HepG2 (cell line): ENCODE measurements around the gene AP3B1.

Source experiments
- CHD4 ChIP-seq: fragments of 200-600 bp; sonication (generic); IDR thresholded peaks from 2 replicates; pipeline ENCODE4 v1.7.0; 2017; ENCODE audit warnings: mild to moderate bottlenecking, low read length, borderline replicate concordance
- NFYB ChIP-seq: sonication (generic); formaldehyde crosslinking; IDR thresholded peaks from 2 replicates; pipeline ENCODE4 v1.4.0; 2020; ENCODE audit warnings: missing genetic modification reagents
- ZFP91 ChIP-seq: sonication (generic); formaldehyde crosslinking; IDR thresholded peaks from 2 replicates; pipeline ENCODE4 v1.9.0; 2022; ENCODE audit warnings: missing genetic modification reagents, mild to moderate bottlenecking, borderline replicate concordance
- ZNF251 ChIP-seq: sonication (generic); formaldehyde crosslinking; IDR thresholded peaks from 2 replicates; pipeline ENCODE4 v1.9.0; 2021; ENCODE audit warnings: mild to moderate bottlenecking, missing genetic modification reagents
- TF ChIP-seq, protein P1 (sequence below): sonication (generic); formaldehyde crosslinking; IDR thresholded peaks from 2 replicates; pipeline ENCODE4 v1.4.0; 2020; ENCODE audit warnings: missing genetic modification reagents
- TF ChIP-seq, protein P2 (sequence below): sonication (generic); formaldehyde crosslinking; IDR thresholded peaks from 2 replicates; pipeline ENCODE4 v1.5.0; 2020; ENCODE audit warnings: mild to moderate bottlenecking, missing genetic modification reagents, moderate library complexity

GRCh38 chr5:78132507-78132906 lies 162.0 kb downstream of the AP3B1 start:
- no peak for TF ChIP-seq ZFP91 (CRISPR knock-in tag)
- TF ChIP-seq NFYB: no peak
- no peak for TF ChIP-seq ZNF251
- TF ChIP-seq CHD4: no peak
- TF ChIP-seq, protein P1, sequence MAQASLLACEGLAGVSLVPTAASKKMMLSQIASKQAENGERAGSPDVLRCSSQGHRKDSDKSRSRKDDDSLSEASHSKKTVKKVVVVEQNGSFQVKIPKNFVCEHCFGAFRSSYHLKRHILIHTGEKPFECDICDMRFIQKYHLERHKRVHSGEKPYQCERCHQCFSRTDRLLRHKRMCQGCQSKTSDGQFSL (CRISPR knock-in tag): no peak
- TF ChIP-seq, protein P2, sequence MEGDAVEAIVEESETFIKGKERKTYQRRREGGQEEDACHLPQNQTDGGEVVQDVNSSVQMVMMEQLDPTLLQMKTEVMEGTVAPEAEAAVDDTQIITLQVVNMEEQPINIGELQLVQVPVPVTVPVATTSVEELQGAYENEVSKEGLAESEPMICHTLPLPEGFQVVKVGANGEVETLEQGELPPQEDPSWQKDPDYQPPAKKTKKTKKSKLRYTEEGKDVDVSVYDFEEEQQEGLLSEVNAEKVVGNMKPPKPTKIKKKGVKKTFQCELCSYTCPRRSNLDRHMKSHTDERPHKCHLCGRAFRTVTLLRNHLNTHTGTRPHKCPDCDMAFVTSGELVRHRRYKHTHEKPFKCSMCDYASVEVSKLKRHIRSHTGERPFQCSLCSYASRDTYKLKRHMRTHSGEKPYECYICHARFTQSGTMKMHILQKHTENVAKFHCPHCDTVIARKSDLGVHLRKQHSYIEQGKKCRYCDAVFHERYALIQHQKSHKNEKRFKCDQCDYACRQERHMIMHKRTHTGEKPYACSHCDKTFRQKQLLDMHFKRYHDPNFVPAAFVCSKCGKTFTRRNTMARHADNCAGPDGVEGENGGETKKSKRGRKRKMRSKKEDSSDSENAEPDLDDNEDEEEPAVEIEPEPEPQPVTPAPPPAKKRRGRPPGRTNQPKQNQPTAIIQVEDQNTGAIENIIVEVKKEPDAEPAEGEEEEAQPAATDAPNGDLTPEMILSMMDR: no peak
